Epithelial cell of proximal tubule (primary cell): ENCODE data around the gene NUDT19. TPM values are rescaled to one million over a fixed set of nuclear protein-coding genes. Genes with fewer than 3 reads are reported as not detected.

Source experiments
- DNase-seq: peaks from one replicate; pipeline ENCODE4 v3.0.0-alpha.2; 2011; ENCODE audit warnings: low read depth
- H3K4me3 ChIP-seq: 2 replicates; pipeline ENCODE4 v1.5.1; 2011; ENCODE audit warnings: low read depth, mild to moderate bottlenecking, low read length
- CTCF ChIP-seq: conservative IDR thresholded peaks from 2 replicates; pipeline ENCODE4 v1.5.1; 2012; ENCODE audit warnings: low read depth, mild to moderate bottlenecking, low read length
- total RNA-seq: library from RNA; depleted of rRNA; stranded (reverse); fragments of >200 nt; gene quantifications from 2 replicates; pipeline ENCODE4 v1.2.3, GENCODE V29; 2015

NUDT19 gene
- total RNA-seq, 1 donor from 2014 or later: 7.7 TPM

- no peak for TF ChIP-seq CTCF
- no peak within 1 kb of the TSS for H3K4me3 ChIP-seq
- no peak for DNase-seq
These were observed 28.0 kb downstream of the NUDT19 start, which contains the start of gene TDRD12 for GRCh38 chr19:32719611-32720059. TSS of gene TDRD12 (plus strand) at chr19:32719767. CDS start at chr19:32720073, 306 bp downstream.

- no peak for DNase-seq
- TF ChIP-seq CTCF: no peak
These were observed 28.8 kb downstream of the NUDT19 start for GRCh38 chr19:32720216-32720935.

GRCh38 chr19:32720936-32721250, 29.3 kb downstream of the NUDT19 start:
- no peak for TF ChIP-seq CTCF
- no peak for DNase-seq
- H3K4me3 ChIP-seq: no peak overlapping the region

More at GRCh38 chr19:32720216-32720935, 28.8 kb downstream of the NUDT19 start:
- H3K4me3 ChIP-seq: no peak overlapping the region

GRCh38 chr19:32735936-32736335, 44.3 kb downstream of the NUDT19 start:
- no peak for TF ChIP-seq CTCF
- H3K4me3 ChIP-seq: no peak overlapping the region
- no peak for DNase-seq

- no peak for DNase-seq
- no peak for TF ChIP-seq CTCF
These were observed 51.4 kb downstream of the NUDT19 start for GRCh38 chr19:32743021-32743420.

GRCh38 chr19:32743447-32743846, 51.8 kb downstream of the NUDT19 start:
- H3K4me3 ChIP-seq: no peak overlapping the region
- DNase-seq: no peak
- no peak for TF ChIP-seq CTCF

More at GRCh38 chr19:32743021-32743420, 51.4 kb downstream of the NUDT19 start:
- no peak overlapping the region for H3K4me3 ChIP-seq
